ENCODE results near the gene UCN3.

The UCN3 gene, protein sequence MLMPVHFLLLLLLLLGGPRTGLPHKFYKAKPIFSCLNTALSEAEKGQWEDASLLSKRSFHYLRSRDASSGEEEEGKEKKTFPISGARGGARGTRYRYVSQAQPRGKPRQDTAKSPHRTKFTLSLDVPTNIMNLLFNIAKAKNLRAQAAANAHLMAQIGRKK

DNA sequence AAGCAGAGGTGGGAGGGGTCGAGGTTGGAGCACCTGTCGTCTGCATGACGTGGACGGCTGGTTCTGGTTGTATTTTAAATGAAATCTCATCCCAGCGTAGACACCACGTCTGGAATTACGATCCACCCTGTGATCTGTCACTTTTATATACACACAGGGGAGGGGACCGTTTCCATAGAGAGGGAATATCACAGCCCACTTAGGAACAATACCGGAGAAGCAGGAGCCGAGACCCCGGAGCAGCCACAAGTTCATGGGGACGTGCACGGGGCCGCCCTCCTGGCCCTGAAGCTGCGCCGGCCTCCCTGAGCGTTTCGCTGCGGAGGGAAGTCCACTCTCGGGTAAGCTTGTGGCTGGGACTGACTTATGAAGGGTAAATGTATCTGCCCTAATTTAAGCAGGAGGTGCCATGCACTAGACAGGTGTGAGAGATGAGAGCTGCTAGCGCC lies at the start of gene UCN3:
Gene UCN3, plus strand, starts transcription at position 77 of the 449 bp plus-strand sequence. CDS start 8,755 bp downstream, outside the sequence.
- FAIRE-seq: no peak

DNA sequence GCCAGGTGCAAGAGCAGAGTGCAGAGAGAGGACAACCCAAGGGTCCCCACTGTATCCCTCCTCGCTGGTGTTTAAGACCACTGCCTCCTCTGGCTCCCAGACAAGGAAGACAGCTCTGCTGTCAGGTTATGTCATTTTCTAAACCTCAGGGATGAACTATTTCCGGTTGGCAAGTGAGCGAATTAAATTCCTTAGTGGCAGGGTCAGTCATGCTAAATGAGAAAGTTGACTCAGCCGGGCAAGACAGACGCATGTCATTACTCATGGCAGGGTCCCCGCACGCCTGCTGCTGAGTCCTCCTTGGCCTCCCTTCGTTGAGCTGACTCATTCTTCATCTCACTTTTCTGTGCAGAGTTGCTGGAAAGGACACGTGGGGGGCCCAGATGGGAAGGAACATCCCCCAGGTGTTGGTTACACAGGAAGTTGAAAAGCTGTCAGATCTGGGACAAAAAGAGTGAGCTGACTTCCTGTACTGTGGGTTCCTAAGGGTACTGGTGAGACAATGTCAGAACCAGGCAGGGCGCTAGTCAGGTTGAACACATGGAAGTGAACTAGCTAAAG lies 47.1 kb upstream of the UCN3 start:
- no peak for FAIRE-seq

DNA sequence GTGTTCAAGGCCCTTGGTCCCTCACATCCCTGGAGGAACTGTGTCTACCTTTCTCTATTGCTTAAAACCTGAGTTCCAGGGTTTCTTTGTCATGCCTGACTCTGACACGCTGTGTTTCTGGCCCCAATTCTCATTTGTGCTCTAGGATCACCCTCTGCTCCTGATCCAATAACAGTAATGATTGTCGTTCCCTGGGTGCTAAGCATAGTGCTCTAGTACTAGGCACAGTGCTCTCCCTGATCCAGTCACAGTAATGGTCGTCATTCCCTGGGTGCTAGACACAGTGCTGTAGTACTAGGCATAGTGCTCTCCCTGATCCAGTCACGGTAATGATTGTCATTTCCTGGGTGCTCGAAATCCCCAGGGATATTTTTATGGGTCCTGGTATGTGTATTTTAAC lies 46.6 kb upstream of the UCN3 start:
- FAIRE-seq: no peak

DNA sequence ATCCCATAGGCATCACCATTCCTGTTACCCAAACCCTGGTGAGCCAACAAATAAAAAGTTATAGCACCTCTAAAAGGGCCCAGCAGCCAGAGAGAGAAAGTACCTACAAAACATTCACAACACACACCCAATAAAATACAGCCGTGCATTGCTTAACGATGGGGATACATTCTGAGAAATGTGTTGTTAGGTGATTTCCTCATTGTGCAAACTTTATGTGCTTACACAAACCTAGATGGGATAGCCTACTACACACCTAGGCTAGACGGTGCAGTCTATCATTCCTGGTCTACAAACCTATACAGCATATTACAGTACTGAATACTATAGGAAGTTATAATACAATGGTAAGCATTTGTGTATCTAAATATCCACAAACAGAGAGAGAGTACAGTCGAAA lies 44.9 kb upstream of the UCN3 start:
- FAIRE-seq: no peak

GRCh38 chr10:5321273-5321672 lies 43.5 kb upstream of the UCN3 start:
- FAIRE-seq: no peak

DNA sequence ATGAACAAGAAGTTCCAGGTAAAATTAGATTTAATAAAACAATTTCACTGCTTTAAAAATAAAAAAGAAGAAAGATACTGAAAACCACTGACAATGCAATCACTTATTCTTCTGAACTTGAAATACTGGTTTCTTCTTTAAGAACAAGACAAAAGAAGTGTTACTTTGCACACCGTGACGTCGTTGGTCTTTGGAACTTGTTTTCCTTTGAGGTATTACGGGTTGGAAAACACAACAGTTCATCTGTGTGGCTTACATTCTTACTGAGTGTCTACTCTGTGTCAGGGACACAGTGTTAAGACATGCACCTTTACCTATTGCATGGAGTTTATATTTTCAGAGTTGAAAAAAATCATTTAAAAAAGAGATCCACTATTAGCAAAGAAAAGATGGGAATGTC lies 41.3 kb upstream of the UCN3 start:
- FAIRE-seq: no peak

- FAIRE-seq: no peak
These were observed 39.7 kb upstream of the UCN3 start for GRCh38 chr10:5325076-5325475.

DNA sequence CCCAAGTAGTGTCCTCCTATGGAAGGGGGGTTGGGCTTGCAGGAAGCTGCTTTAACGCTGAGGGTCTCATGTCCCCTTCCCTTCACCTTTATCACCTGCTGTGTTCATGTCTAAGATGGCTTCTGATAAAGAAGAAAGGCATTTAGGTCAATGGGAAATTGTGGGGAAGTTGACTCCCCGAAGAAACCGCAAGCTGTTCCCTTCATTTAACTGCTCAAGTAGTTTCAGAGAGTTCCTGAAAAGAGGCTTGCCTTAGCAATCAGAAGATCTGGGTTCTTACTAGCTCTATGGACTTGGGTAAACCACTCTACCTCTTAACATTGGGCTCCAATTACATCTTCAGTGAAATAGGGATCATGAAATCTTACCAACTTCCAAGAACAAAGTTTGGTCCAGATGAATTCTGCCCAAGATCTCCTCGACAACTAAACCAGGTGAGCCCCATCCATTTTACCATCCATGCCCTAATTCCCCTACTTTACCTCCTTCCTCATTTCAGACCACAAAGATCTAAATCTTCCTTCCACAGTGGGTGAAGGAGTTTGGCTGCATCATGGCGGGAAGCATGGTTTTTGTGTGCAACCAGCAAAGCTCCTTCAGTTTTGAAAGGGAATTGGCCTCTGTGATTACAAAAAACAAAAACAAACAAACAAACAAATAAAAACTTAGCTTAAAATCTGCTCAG lies 30.4 kb upstream of the UCN3 start:
- FAIRE-seq: no peak

DNA sequence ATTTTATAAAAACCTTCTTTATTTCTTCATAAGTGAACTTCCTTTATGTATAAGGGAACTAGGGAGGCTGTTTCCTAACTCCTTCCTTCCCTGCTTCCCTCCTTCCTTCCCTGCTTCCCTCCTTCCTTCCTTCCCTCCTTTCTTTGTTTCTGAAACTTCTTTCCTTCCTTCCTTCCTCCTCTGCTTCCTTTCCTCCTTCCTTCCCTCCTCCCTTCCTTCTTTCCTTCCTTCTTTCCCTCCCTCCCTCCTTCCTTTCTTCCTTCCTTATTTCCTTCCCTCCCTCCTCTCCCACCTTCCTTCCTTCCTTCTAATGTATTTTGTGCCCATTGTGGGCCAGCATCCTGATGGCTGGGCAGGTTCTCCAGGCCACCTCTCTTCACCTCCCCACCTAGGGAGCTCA lies 26.8 kb upstream of the UCN3 start:
- FAIRE-seq: no peak

GRCh38 chr10:5343092-5343491 lies 21.7 kb upstream of the UCN3 start:
- FAIRE-seq: no peak

- FAIRE-seq: no peak
These were observed 21.2 kb upstream of the UCN3 start for GRCh38 chr10:5343561-5343960.

DNA sequence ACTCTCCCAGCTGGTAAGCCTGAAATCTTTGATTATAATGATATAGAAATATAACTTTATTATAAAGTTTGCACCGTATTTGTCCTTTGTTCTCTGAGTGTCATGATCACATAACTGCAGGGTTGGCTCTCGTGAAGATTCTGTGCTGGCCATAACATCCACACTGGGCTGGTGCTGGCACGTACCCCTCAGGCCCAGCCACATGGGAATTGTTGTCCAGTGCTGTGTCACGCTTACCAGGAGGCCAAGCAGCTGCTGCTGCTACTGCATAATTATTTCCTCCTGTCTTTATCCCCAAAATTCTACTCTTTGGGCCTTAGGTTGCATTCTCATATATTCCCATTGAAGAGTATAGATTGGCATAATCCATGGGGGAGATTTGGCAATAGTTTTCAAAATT lies 20.8 kb upstream of the UCN3 start:
- FAIRE-seq: no peak

- FAIRE-seq: no peak
These were observed 20.0 kb upstream of the UCN3 start for GRCh38 chr10:5344746-5345145.

- no peak for FAIRE-seq
These were observed 17.9 kb upstream of the UCN3 start for GRCh38 chr10:5346881-5347280.

DNA sequence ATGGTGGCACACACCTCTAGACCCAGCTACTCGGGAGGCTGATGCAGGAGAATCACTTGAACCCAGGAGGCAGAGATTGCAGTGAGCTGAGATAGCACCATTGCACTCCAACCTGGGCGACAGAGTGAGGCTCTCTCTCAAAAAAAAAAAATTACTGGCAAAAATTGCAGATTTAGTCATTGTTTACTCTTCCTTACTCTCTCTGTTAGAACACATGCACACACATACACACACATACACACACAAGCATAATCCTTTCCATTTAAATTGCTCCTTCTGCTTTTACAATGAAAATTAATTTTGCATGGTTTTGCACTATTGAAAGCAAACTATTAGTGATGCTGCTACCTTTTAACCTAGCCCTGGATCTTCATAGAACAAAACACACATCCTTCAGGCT lies 15.4 kb upstream of the UCN3 start:
- FAIRE-seq: no peak

DNA sequence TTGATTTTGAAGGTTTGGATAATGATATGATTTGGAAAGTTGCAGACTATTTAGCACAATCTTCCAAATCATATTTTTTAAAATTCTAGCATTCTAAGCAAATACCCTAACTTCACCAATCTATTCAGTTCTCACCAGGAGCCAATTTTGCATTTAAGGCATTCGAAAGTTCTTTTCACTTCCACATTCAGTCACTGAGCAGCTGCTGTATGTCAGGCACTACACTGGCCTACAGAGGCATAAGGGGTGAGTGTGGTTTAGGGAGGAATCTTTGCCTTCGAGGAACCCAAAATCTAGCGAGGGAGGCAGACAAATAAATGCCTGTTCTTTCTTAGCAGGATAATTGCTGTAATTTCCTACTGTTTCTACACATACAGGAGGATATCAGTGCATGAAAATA lies 10.7 kb upstream of the UCN3 start:
- no peak for FAIRE-seq

DNA sequence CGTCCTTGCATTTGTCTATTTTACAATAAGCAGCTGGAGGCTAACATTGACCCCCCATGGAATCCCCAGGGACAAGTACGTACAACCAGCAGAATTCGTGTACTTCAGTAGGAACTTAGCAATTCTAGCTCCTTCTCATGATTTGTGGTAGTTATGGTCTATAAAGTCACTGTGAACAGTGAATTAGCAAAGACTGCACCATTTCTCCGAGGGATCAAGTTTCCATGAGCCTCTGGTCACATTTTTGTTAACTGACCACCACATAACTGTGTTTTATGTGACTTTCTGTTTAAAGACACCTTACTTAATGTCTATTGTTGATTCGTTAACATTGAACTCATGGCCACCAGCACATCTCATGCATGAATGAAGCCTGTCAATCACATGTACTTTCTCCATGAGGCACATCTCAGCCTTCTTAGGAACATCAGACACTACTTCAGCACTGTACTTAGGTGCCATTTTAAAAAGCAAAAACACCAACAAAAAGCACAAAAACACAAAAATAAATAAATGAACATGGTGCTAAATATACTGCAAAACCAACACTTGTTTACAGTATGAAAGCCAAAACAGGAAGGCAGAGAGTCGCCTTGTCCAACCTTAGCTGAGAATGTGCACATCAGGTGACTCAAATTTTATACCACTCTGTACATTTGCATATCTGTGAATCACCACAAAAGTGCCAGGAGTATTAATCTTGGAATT lies 9.0 kb upstream of the UCN3 start:
- no peak for FAIRE-seq

- no peak for FAIRE-seq
These were observed 8.4 kb upstream of the UCN3 start for GRCh38 chr10:5356302-5356763.

- no peak for FAIRE-seq
These were observed 4.3 kb upstream of the UCN3 start for GRCh38 chr10:5360318-5360915.

GRCh38 chr10:5361966-5362365 lies 2.8 kb upstream of the UCN3 start:
- FAIRE-seq: no peak

GRCh38 chr10:5362873-5363272 lies 1.9 kb upstream of the UCN3 start:
- FAIRE-seq: no peak

- FAIRE-seq: no peak
These were observed 392 bp upstream of the UCN3 start for GRCh38 chr10:5364374-5364773.

DNA sequence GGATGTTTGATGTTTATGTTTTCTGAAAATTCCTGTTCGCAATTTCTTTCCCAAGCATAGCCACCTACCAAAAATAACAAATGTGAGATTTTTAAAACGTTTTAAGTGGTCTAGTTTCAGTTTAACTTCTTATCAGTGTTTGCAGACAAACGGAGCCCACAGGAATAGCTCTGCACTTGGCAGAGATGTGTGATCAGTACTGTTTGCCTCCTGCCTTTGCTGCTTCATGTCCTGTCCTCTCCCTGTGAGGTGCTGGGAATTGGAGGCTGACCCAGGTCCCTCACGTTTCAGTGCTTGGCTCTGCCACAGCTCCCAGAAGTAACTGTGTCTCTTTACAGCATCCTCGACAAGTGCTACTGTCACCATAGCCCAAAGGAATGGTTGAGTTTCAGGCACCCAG lies 1.2 kb downstream of the UCN3 start:
- FAIRE-seq: no peak

Measured in G401.6 (cell line).